ENCODE results near the gene ZNF280C.

GRCh38 chrX:130162094-130162735 is 106.5 kb downstream of the ZNF280C start:
- TF ChIP-seq POLR2AphosphoS5 (IDR thresholded peaks at IDR 0.05; ENCODE audit: low read depth, low read length) = no peak
- no peak for TF ChIP-seq POLR2A (IDR thresholded peaks at IDR 0.05; ENCODE audit: low read depth, low read length)
- TF ChIP-seq TAF1 (IDR thresholded peaks at IDR 0.05; ENCODE audit: low read depth, low read length) = no peak
- TF ChIP-seq POU2F2 (IDR thresholded peaks at IDR 0.05; ENCODE audit: low read depth, low read length) = no peak
- no peak for TF ChIP-seq SPI1 (IDR thresholded peaks at IDR 0.05; ENCODE audit: low read depth, low read length)
- TF ChIP-seq PAX5 (IDR thresholded peaks at IDR 0.05; ENCODE audit: insufficient read depth, low read length, severe bottlenecking) = no peak

Measured in GM12891 (cell line).